Middle frontal gyrus (tissue), 1 donor: Measurements from ENCODE around the gene N4BP2L1.

Experiments
- DNase-seq: peaks from one replicate; pipeline ENCODE4 v3.0.0-alpha.2; 2015; ENCODE audit warnings: low spot score; ENCODE audit errors: extremely low spot score

The N4BP2L1 gene

GRCh38 chr13:32432856-32433255 is 4.9 kb upstream of the N4BP2L1 start:
- no peak for DNase-seq

- DNase-seq = no peak
Observed at GRCh38 chr13:32431361-32431760, 3.4 kb upstream of the N4BP2L1 start.

- no peak for DNase-seq
Observed at GRCh38 chr13:32430018-32430747, 2.3 kb upstream of the N4BP2L1 start.

- DNase-seq = no peak
Observed at GRCh38 chr13:32429433-32429909, 1.5 kb upstream of the N4BP2L1 start.

GRCh38 chr13:32428581-32429432 is 877 bp upstream of the N4BP2L1 start:
- DNase-seq = no peak

GRCh38 chr13:32426990-32427851 is 709 bp downstream of the N4BP2L1 start:
- peak; percentile 21 for DNase-seq

DNA sequence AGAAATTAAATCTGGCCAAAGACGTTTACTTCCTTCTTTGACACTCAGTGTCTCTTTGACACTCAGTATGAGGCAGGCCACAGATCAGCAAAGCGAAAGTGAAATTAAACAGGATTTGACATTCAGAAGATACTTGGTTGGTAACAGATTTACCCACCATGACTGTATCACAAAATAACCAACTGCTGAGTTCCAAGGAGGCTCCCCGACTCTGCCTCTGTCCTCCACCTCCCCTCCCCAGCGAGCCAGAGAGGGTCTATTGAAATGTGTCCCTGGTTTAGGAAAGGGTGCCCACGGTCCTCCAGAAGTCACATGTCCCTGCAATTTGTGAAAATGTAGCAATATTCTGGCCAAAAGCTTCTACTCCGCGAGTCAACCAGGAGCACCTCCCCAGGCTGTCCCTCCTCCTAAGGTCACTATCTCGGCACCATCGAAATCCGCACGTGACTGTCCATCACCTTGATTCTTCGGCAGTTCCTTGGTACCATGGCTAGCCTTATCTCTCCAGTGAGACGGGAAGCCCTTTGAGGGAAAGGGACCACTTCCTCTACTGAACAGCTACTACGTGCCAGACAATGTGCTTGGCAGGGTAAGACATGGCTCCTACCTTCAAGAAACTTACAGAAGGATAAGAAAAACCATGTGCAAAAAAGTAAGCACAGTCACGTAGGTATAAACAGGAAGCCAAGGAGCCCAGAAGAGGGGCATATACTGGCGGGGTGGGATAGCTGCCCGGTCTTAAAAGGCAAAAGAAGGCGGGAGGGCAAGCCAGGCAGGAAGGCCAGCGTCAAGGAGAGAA is 1.5 kb downstream of the N4BP2L1 start:
- no peak for DNase-seq

DNA sequence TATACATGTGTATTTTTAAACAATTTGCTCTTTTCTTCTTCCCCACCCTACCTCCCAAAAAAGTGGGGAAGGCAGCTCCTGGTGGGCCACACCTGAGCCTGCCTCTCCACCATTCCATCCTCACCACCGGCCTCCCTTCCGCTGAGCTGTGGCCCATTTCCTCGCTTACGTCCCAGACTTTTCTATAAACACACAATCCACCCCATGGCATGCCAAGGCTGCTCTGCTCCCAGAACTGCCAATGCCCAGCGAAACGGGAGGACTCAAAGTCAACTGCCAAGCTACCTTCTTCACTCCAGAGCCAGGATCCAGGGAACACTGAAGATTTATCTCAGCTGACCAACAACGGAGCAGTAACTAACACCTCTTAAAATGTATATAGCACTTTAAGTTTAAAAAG is 2.8 kb downstream of the N4BP2L1 start:
- no peak for DNase-seq

GRCh38 chr13:32423592-32423991 is 4.3 kb downstream of the N4BP2L1 start:
- DNase-seq = no peak

- no peak for DNase-seq
Observed at GRCh38 chr13:32419862-32420261, 8.1 kb downstream of the N4BP2L1 start.

GRCh38 chr13:32417995-32418394 is 9.9 kb downstream of the N4BP2L1 start:
- DNase-seq = no peak

- no peak for DNase-seq
Observed at GRCh38 chr13:32415019-32415418, 12.9 kb downstream of the N4BP2L1 start.

DNA sequence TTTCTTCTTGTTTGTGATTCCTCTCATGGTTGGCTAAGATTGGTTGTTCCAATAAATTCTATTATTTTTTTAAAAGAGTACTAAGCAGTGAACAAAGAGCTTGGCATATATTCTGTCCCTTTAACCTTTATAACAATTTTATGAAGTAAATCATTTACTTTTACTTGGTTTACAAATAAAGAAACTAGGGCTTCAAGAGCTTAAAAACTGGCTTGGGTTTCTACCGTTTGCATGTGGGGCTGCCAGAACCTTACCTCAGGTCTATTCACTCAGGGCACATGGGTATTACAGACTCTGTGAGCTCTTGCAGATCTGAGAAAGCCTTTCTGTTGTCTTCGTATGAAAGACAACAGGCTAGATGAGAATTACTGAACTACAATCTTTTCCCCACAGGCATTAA is 13.3 kb downstream of the N4BP2L1 start:
- DNase-seq = no peak

DNA sequence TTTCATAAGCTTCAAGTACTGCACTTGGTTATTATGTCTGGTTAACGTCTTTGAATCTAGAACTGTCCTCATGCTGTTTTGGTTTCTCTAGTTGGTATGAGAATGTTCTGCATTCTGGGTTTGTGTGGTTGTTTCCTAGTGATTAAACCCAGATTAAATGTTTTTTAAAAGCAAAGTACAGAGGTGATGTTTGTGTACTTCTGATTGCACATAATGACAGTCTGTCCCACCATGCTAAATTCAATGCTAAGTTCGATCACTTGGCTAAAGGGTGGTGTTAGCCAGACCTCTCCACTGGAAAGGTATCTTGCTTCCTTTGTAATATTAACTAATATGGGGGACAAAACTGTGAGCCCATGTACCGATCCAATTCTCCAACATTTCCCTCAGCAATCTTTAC is 14.6 kb downstream of the N4BP2L1 start:
- DNase-seq = no peak

DNA sequence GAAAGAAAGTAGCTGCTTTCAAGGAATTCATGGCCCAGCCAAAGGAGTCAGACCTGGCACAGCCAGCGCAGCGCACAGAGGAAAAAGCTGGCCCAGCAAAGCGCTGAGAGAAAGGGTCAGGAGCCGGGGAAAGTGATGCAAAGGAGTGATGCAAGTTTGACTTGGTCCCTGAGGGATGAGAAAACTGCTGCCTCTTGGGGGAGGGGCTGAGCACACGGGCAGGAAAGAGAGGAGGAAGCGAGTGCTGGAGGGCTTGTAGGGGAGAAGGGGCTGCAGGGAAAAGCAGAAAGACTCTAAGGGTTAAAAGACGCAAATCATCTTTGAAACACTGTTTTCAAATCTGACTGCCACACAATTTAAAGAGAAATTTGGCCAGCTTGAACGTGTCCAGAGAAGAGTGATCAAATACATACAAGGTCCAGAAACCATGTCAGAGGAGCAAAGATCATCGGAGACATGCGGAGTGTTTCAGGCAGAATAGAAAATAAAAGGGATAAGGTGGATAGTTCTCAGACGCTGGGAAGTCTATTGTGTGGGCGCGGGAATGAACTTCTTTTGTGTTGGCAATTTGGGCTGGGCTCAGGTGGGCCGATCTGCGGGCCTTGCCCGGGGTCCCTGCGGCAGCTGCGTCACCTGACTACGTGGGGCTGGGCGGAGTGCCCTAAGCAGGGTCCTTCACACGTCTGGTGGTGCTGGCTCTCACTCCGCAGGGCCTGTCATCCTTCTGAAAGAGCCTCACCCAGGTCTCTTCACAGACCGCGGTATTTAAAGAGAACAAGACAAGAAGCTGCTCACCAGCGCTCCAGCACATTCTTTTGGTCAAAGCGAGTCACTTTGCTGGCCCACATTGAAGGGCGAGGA is 18.1 kb downstream of the N4BP2L1 start:
- DNase-seq = no peak

DNA sequence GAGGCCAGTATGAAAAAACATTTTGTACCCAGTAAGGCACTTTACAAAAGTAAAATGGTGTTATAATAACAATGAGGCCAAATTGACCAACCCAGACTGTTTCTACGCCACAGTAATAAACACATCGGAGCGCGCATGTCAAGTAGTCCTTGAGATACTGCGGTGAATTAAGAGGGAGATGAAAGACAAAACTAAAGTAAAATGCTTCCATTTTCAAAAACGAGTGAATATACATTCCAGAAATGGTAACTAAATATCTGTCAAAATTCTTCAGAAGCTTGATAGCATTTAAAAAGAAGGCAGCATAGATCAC is 19.0 kb downstream of the N4BP2L1 start:
- no peak for DNase-seq

DNA sequence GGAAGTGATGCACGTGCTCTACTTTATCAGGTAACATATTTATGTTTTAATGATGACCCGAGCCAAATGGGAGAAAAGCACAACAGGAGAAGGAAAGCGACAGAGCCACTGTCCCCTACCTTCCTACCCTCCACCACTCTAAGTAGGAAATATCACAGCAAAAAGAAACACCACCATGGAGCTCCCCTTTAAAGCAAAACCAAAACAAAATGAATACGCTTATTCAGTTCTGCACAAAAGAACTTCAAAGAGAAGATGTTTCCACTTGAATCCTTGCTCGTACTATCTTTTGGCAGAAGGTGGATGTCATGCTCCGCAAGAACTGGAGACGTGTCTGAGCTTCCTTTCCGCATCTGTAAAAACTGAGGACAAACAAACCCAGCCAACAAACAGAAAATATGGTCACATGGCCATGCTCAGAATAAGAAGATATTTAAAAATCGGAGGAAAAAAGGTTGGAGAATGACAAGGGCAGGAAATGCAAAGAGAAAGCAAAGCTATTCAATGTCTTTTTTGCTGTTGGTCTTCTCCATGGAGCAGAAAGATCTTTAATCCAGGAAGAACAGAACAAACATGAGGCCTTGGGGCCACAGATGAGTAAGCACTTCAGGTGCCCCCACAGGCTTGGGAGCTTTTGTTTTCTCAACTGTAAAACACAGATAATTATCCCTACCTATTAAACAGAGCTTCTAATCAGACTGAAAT is 19.5 kb downstream of the N4BP2L1 start:
- DNase-seq = no peak

- no peak for DNase-seq
Observed at GRCh38 chr13:32407854-32408253, 20.1 kb downstream of the N4BP2L1 start.

DNA sequence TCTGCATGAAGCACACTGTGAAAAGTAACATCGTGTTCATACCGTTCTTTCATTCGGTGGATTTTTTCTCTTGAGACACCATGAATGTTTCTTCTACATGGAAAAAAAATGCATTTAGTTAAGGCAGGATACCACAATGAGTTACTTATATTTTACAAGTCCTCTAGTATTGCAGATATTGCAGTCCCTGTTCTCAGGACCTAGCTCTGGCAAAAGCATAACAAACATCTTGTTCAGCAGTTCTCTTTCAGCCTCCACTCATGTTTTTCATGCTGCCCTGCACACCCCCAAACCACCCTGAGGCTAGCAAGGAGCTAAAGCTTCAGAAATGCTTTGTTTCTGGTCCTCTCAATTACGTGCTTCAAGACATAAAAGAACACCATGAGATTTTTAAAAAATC is 24.8 kb downstream of the N4BP2L1 start:
- no peak for DNase-seq
